Hematopoietic multipotent progenitor cell treated with erythropoietin and hydrocortisone succinate and interleukin-3 and kit ligand, for 17 days (in vitro differentiated cells): Measurements from ENCODE around the gene MC2R.
"Not testable (repeated sequence)": the region's sequence is repeated elsewhere in the genome, so short reads cannot be mapped to it uniquely, and the experiment has no call there.

Experiments
- DNase-seq: peaks from one replicate; pipeline ENCODE4 v3.0.0-alpha.2; 2015; ENCODE audit warnings: low spot score

The MC2R gene

GRCh38 chr18:13893418-13893760, 21.9 kb downstream of the MC2R start:
- DNase-seq: no peak

- DNase-seq: no peak
Measured at GRCh38 chr18:13892098-13892497, 23.2 kb downstream of the MC2R start.

- no peak for DNase-seq
Measured at GRCh38 chr18:13890761-13891361, 24.5 kb downstream of the MC2R start.

GRCh38 chr18:13889671-13890070, 25.7 kb downstream of the MC2R start:
- DNase-seq: no peak

- DNase-seq: no peak
Measured at GRCh38 chr18:13888191-13888716, 27.1 kb downstream of the MC2R start.

- DNase-seq: no peak
Measured at GRCh38 chr18:13885009-13885408, 30.3 kb downstream of the MC2R start.

- no peak for DNase-seq
Measured at GRCh38 chr18:13879937-13880336, 35.4 kb downstream of the MC2R start.

- DNase-seq: no peak
Measured at GRCh38 chr18:13879492-13879891, 35.8 kb downstream of the MC2R start.

GRCh38 chr18:13878857-13879256, 36.5 kb downstream of the MC2R start:
- no peak for DNase-seq

GRCh38 chr18:13877157-13877556, 38.2 kb downstream of the MC2R start:
- no peak for DNase-seq

- no peak for DNase-seq
Measured at GRCh38 chr18:13874558-13874957, 40.8 kb downstream of the MC2R start.

- no peak for DNase-seq
Measured at GRCh38 chr18:13872932-13873331, 42.4 kb downstream of the MC2R start.

- no peak for DNase-seq
Measured at GRCh38 chr18:13872373-13872772, 43.0 kb downstream of the MC2R start.

- DNase-seq: no peak
Measured at GRCh38 chr18:13871701-13872100, 43.6 kb downstream of the MC2R start.

GRCh38 chr18:13868501-13869271, 46.6 kb downstream of the MC2R start:
- DNase-seq: no peak

GRCh38 chr18:13862898-13863297, 52.4 kb downstream of the MC2R start:
- DNase-seq: not testable (repeated sequence)

- no peak for DNase-seq
Measured at GRCh38 chr18:13849791-13850190, 65.5 kb downstream of the MC2R start.

GRCh38 chr18:13836559-13836958, 78.8 kb downstream of the MC2R start:
- DNase-seq: no peak

GRCh38 chr18:13835202-13835601, 80.1 kb downstream of the MC2R start:
- no peak for DNase-seq

- DNase-seq: no peak
Measured at GRCh38 chr18:13834496-13835015, 80.8 kb downstream of the MC2R start.
